ENCODE data around the gene RSBN1L. TPM values are rescaled to one million over a fixed set of nuclear protein-coding genes. Genes with fewer than 3 reads are reported as not detected.

Gene RSBN1L
- total RNA-seq, 4 donors from 2014 or later = 13.7 to 26.2 (median 19.8) TPM

DNA sequence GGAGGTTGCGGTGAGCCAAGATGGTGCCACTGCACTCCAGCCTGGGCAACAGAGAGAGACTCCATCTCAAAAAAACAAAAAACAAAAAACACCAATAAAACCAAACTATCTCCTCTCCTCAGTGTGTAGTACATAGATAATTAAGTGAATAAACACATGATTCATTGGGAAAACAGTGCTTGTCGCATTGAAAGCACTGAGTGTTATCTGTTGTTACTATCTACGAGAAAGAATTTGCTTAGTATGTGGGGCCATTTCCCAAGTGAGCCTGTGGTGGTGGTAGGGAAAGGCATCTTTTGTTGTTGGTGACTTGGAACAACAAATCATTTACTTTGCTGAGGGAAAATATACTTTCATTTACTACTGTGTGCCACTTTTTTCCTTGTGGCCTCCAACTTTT, 42.6 kb downstream of the RSBN1L start:
- TF ChIP-seq, protein P1, sequence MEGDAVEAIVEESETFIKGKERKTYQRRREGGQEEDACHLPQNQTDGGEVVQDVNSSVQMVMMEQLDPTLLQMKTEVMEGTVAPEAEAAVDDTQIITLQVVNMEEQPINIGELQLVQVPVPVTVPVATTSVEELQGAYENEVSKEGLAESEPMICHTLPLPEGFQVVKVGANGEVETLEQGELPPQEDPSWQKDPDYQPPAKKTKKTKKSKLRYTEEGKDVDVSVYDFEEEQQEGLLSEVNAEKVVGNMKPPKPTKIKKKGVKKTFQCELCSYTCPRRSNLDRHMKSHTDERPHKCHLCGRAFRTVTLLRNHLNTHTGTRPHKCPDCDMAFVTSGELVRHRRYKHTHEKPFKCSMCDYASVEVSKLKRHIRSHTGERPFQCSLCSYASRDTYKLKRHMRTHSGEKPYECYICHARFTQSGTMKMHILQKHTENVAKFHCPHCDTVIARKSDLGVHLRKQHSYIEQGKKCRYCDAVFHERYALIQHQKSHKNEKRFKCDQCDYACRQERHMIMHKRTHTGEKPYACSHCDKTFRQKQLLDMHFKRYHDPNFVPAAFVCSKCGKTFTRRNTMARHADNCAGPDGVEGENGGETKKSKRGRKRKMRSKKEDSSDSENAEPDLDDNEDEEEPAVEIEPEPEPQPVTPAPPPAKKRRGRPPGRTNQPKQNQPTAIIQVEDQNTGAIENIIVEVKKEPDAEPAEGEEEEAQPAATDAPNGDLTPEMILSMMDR (IDR thresholded peaks at IDR 0.05) = no peak
- TF ChIP-seq POLR2AphosphoS5 (IDR thresholded peaks at IDR 0.05) = no peak
- no peak for TF ChIP-seq POLR2A (IDR thresholded peaks at IDR 0.05)
- no peak for TF ChIP-seq EP300 (IDR thresholded peaks at IDR 0.05; ENCODE audit: low read depth)
- WGBS, 2 donors (ENCODE audit: low coverage in 1 of 2) = 60 to 74% methylated on average over 3 of the region's 3 CpGs
- DNase-seq = no peak
- Histone ChIP-seq H3K4me3 (no peak overlapping the region), H3K27me3 (no peaks in the 10 kb centered on the region), H3K9me3 (no peaks in the 10 kb centered on the region), H3K4me1 (peaks cover 0 to 26% (median 13%) of the 10 kb centered on the region in 4 donors), H3K27ac (no peak overlapping the region), H3K36me3 (peaks cover 0 to 4% (median 0%) of the 10 kb centered on the region in 4 donors)
- intact Hi-C loops (cut with DNase I; ENCODE audit: low total_unique reads) = no loop called here
- in situ Hi-C loops (cut with MboI; ENCODE audit: low pct_ligation_motif_present in 1 of 4, low pct_unique_long_range_greater_than_20kb in 1 of 4, low sequenced_read_pairs in 3 of 4) = no loop called here

DNA sequence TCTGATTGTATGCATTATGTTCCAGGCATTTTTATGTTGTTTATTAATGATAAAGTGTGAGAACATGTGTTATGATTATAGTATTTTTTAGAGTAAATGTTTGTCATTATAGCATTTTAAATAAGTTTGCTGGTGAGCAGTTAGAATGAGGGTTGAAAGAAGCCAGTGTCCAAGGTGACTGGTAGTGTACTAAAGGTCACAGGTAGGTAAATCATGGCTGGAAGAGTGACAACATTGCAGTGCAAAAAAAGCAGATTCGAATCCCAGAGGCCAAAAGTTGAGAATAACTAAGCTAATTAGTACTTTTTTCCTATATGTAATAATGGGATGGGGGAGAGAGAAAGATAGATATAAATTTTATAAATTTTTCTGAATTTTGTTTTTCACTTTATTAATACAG, 44.0 kb downstream of the RSBN1L start:
- Histone ChIP-seq H3K27ac (no peak overlapping the region), H3K4me1 (peaks cover 0 to 12% (median 4%) of the 10 kb centered on the region in 4 donors), H3K4me3 (no peak overlapping the region), H3K9me3 (no peaks in the 10 kb centered on the region), H3K27me3 (no peaks in the 10 kb centered on the region), H3K36me3 (peaks cover 0 to 4% (median 0%) of the 10 kb centered on the region in 4 donors)
- intact Hi-C loops (cut with DNase I; ENCODE audit: low total_unique reads) = no loop called here
- 60 to 71% methylated on average over 1 of the region's 1 CpG for WGBS, 2 donors (ENCODE audit: low coverage in 1 of 2)
- no peak for TF ChIP-seq POLR2AphosphoS5 (IDR thresholded peaks at IDR 0.05)
- TF ChIP-seq EP300 (IDR thresholded peaks at IDR 0.05; ENCODE audit: low read depth) = no peak
- in situ Hi-C loops (cut with MboI; ENCODE audit: low pct_ligation_motif_present in 1 of 4, low pct_unique_long_range_greater_than_20kb in 1 of 4, low sequenced_read_pairs in 3 of 4) = no loop called here
- DNase-seq = no peak

DNA sequence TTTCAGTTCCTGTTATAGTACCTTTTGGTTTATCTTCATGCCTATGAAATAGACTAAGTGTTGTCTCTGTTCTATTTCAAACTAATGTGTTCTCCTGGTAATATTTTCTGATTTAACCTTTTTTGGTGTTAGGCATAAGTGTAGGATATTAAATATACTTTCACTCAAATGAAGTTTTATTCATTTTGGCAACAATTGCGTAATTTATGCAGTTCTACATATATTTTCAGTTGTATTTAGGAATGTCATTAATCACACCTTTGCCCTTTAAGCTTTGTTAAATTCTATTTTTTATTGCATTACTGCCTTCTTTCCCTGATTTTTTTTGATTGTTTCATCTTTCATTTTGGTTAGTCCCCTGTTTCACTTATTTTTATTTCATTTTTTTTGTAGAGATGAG, 47.3 kb downstream of the RSBN1L start:
- Histone ChIP-seq H3K4me3 (no peak overlapping the region), H3K9me3 (no peaks in the 10 kb centered on the region), H3K27ac (no peak overlapping the region), H3K36me3 (peaks cover 0 to under 1% (median 0%) of the 10 kb centered on the region in 4 donors), H3K4me1 (peaks cover 0 to 11% (median 0%) of the 10 kb centered on the region in 4 donors), H3K27me3 (no peaks in the 10 kb centered on the region)
- 94 to 100% methylated on average over 1 of the region's 1 CpG for WGBS, 2 donors (ENCODE audit: low coverage in 1 of 2)
- TF ChIP-seq, protein P1 (IDR thresholded peaks at IDR 0.05) = no peak
- TF ChIP-seq EP300 (IDR thresholded peaks at IDR 0.05; ENCODE audit: low read depth) (no peak), POLR2A (IDR thresholded peaks at IDR 0.05) (no peak), POLR2AphosphoS5 (IDR thresholded peaks at IDR 0.05) (no peak)
- intact Hi-C loops (cut with DNase I; ENCODE audit: low total_unique reads) = no loop called here
- DNase-seq = no peak
- in situ Hi-C loops (cut with MboI; ENCODE audit: low pct_ligation_motif_present in 1 of 4, low pct_unique_long_range_greater_than_20kb in 1 of 4, low sequenced_read_pairs in 3 of 4) = no loop called here

DNA sequence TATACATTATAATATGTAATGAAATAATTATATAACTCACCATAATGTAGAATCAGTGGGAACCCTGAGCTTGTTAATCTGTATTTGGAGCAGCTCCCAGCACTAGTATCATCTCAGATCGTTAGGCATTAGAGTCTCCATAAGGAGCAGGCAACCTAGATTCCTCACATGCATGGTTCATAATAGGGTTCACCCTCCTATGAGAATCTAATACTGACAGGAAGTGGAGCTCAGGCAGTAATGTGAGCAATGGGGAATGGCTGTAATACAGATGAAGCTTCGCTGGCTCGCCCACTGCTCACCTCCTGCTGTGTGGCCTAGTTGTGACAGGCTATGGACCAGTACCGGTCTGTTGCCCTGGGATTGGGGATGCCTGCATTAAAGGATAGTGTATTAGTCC, 49.5 kb downstream of the RSBN1L start:
- 96% methylated on average over 4 of the region's 4 CpGs; no CpG with 5 or more reads in 1 of the 2 donors for WGBS, 2 donors (ENCODE audit: low coverage in 1 of 2)

More for the DNA sequence above, 49.5 kb downstream of the RSBN1L start:
- H3K4me3 ChIP-seq = no peak overlapping the region
- TF ChIP-seq POLR2AphosphoS5 (IDR thresholded peaks at IDR 0.05) = no peak
- TF ChIP-seq EP300 (IDR thresholded peaks at IDR 0.05; ENCODE audit: low read depth) = no peak
- TF ChIP-seq POLR2A (IDR thresholded peaks at IDR 0.05) = no peak
- TF ChIP-seq, protein P1 (IDR thresholded peaks at IDR 0.05) = no peak
- H3K27ac ChIP-seq = no peak overlapping the region
- H3K36me3 ChIP-seq = no peaks in the 10 kb centered on the region
- no peaks in the 10 kb centered on the region for H3K9me3 ChIP-seq
- DNase-seq = no peak
- intact Hi-C loops (cut with DNase I; ENCODE audit: low total_unique reads) = no loop called here
- H3K4me1 ChIP-seq = peaks cover 0 to 8% (median 0%) of the 10 kb centered on the region in 4 donors
- no peaks in the 10 kb centered on the region for H3K27me3 ChIP-seq
- in situ Hi-C loops (cut with MboI; ENCODE audit: low pct_ligation_motif_present in 1 of 4, low pct_unique_long_range_greater_than_20kb in 1 of 4, low sequenced_read_pairs in 3 of 4) = no loop called here

All from transverse colon (tissue), 4 donors.